GM15510 (cell line): ENCODE results near the gene B4GALNT3.

Experiments
- POLR2A ChIP-seq: IDR thresholded peaks from 3 replicates; pipeline ENCODE4 v1.6.1; 2011; ENCODE audit warnings: borderline replicate concordance; ENCODE audit not compliant: insufficient read length; ENCODE audit errors: extremely low read depth

Gene B4GALNT3

GRCh38 chr12:459430-460258 is at the start of gene B4GALNT3:
TSS of gene B4GALNT3 (plus strand) at chr12:459939. CDS start at chr12:460377, 438 bp downstream.
- no peak for TF ChIP-seq POLR2A

- TF ChIP-seq POLR2A: no peak
These were observed 44.9 kb upstream of the B4GALNT3 start for GRCh38 chr12:414859-415258.

GRCh38 chr12:418432-418831 is 41.3 kb upstream of the B4GALNT3 start:
- TF ChIP-seq POLR2A: no peak

DNA sequence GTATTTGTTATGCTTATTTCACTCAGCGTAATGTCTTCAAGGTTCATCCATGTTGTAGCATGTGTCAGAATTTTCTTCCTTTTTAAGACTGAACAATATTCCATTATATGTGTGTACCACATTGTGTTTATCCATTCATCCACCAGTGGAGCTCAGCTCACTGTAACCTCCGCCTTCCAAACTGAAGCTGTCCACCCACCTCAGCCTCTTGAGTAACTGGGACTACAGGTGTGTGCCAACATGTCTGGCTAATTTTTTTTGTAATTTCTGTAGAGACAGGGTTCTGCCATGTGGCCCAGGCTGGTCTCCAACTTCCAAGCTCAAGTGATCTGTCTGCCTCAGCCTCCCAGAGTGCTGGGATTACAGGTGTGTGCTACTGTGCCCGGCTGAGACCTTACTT is 37.2 kb upstream of the B4GALNT3 start:
- TF ChIP-seq POLR2A: no peak

- no peak for TF ChIP-seq POLR2A
These were observed 17.4 kb upstream of the B4GALNT3 start for GRCh38 chr12:442235-442884.

DNA sequence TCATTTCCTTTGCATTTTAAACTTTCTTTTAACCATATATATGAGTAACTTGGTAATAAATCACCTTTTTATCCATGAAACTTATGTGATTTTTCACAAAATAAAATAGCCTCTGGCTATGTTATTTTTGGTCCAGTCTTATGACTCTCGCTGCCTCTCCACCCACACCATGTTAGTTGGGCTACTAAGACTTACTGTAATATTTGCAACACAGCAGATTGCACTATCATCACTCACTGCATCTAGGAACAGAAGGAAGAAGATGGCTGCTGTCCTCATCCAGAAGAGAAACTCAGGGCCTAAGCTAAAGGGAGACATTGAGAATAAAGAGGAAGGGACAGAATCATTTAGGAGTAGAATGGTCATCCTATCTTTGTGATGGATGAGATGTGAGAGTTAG is 12.6 kb upstream of the B4GALNT3 start:
- no peak for TF ChIP-seq POLR2A

DNA sequence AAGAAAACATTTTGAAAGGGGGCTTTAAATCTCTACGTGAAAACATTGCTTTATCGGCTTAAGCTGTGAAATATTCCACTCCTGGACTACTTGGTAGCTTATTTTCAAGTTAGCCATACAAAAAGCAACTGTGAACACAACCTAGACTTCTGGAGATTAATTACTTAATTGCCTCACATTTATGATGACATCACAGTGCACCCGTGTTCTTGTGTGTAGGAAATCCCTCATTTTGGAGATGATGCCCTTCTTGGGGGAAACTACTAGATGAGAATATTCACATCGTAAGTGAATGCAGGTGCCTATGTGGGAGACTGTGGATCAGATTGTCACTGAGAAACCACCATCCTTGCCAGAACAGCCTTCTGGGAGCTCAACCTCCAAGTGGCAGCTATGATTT is 10.5 kb upstream of the B4GALNT3 start:
- no peak for TF ChIP-seq POLR2A

GRCh38 chr12:450438-450837 is 9.3 kb upstream of the B4GALNT3 start:
- no peak for TF ChIP-seq POLR2A

DNA sequence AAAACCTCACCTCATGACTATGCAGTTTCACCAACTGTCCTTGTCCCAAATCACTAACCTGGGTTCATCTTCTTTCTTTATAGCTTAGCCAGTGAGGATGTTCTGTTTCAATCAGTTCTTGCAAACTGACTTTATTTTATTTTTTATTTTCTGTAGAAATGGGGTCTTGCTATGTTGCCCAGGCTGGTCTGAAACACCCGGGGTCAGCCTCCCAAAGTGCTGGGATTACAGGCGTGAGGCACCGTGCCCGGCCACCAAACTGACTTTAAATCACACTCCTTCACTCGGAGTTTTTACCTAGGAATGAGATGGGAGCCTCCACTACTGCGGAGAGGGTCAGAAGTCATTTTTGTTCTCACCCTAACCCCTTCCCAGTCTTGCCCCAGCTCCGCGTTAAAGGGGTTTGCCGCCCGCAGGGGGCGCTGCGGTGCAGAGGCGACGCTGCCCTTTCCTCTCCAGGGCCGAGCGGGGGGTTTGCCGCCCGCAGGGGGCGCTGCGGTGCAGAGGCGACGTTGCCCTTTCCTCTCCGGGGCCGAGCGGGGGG is 7.0 kb upstream of the B4GALNT3 start:
- no peak for TF ChIP-seq POLR2A

DNA sequence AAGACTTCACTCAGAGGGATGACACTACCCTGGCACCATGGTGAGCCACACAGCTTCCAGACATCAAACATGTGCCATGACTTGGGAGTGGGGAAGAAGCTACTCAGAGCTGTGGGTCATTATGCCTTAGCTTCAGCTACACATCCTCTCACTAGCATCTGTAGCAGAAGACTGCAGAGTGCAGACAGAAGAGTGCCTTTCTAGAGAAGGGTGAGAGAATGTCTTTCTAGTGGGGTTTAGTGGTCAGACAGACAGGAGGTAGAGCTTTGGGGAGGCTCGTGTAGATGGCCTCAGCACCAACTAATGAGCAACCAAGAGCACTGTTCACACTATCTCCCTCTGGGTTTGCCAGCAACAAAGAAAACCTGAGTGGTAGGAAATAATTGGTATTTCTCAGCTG is 4.9 kb upstream of the B4GALNT3 start:
- TF ChIP-seq POLR2A: no peak

GRCh38 chr12:455821-456220 is 3.9 kb upstream of the B4GALNT3 start:
- TF ChIP-seq POLR2A: no peak

DNA sequence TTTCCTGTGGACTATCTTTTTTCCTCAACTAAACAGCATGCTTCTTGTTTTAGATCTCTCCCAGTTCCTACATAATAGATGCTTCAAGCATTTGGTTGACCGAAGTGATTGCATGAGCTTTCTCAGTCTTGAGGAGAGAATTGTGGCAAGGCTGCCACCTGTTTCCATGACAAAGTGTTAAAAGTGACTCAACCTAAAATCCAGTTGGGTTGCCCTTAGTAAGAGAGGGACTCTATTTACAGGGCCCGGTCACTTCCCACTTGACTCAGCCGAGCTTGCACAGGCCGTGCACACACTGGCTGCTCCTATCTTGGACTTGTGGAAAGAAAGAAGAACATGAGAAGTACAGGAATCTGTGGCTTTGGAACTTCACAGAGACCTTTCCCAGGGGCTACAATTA is 2.1 kb upstream of the B4GALNT3 start:
- no peak for TF ChIP-seq POLR2A

- no peak for TF ChIP-seq POLR2A
These were observed 699 bp upstream of the B4GALNT3 start for GRCh38 chr12:459050-459429.

GRCh38 chr12:460261-461230 is 807 bp downstream of the B4GALNT3 start:
- no peak for TF ChIP-seq POLR2A

DNA sequence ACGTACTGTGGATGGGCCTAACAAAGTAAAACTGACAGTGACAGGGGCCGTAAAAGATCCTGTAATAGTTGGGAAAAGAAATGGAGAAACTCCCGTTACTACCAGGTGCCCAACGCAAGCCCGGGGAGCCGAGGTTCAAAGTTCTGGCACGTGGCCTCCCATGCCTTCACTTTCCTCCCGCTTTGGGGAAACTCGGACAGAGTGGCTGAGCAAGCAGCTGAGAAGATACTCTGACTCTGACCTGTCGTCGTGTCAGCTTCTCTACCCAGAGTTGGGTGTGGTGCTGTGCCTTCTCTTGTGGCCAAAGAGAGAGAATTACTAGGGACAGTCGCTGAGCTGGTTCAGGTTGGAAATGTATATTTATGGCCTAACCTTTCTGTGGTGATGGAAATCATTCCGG is 1.7 kb downstream of the B4GALNT3 start:
- TF ChIP-seq POLR2A: no peak

GRCh38 chr12:462936-463705 is 3.4 kb downstream of the B4GALNT3 start:
- TF ChIP-seq POLR2A: no peak
